Cardiac fibroblast (primary cell): ENCODE data around the gene EMC1.
A peak's percentile ranks its signal among the peaks of the same experiment; 100 is the strongest.
"Not testable (repeated sequence)": the region's sequence is repeated elsewhere in the genome, so short reads cannot be mapped to it uniquely, and the experiment has no call there.

Experiments used
- DNase-seq, 2 donors: peaks; one replicate each; pipeline versions ENCODE4 v3.0.0 to v3.0.0-alpha.2; 2010; ENCODE audit warnings: low read depth in 2 of 2
- H3K4me3 ChIP-seq, 2 donors: replicated peaks in 1 of 2; 1 replicate in 1 of 2; 2 replicates in 1 of 2; pipeline ENCODE4 v1.5.1; 2011; ENCODE audit warnings: low read depth in 2 of 2, low read length in 2 of 2, mild to moderate bottlenecking in 2 of 2, moderate library complexity in 1 of 2
- CTCF ChIP-seq: IDR thresholded peaks from one replicate; pipeline ENCODE4 v1.5.1; 2011; ENCODE audit warnings: low read depth, mild to moderate bottlenecking, low read length, inconsistent platforms

The EMC1 gene

GRCh38 chr1:19284881-19285280 is 33.6 kb upstream of the EMC1 start:
- no peak overlapping the region for H3K4me3 ChIP-seq
- DNase-seq: no peak
- TF ChIP-seq CTCF: no peak

- DNase-seq: no peak
- H3K4me3 ChIP-seq: no peak overlapping the region
- TF ChIP-seq CTCF: no peak
Measured at GRCh38 chr1:19283891-19284290, 32.6 kb upstream of the EMC1 start.

- no peak overlapping the region for H3K4me3 ChIP-seq
- no peak for TF ChIP-seq CTCF
- DNase-seq: no peak
Measured at GRCh38 chr1:19274636-19275035, 23.3 kb upstream of the EMC1 start.

GRCh38 chr1:19273844-19274531 is 22.7 kb upstream of the EMC1 start:
- peak in 1 of 2 donors; percentile 15 for DNase-seq
- peak overlapping the region in 1 of 2 donors; percentile 19 for H3K4me3 ChIP-seq

GRCh38 chr1:19273106-19273843 is 22.0 kb upstream of the EMC1 start:
- no peak for TF ChIP-seq CTCF
- H3K4me3 ChIP-seq: no peak overlapping the region
- no peak for DNase-seq

- TF ChIP-seq CTCF: no peak
- no peak for DNase-seq
- no peak overlapping the region for H3K4me3 ChIP-seq
Measured at GRCh38 chr1:19272064-19272463, 20.7 kb upstream of the EMC1 start.

- DNase-seq: not testable (repeated sequence)
Measured at GRCh38 chr1:19270343-19270730, 19.0 kb upstream of the EMC1 start.

GRCh38 chr1:19269427-19270342 is 18.4 kb upstream of the EMC1 start:
- DNase-seq: peak in 1 of 2 donors; percentile 28
- not testable (repeated sequence) for H3K4me3 ChIP-seq

More at GRCh38 chr1:19270343-19270730, 19.0 kb upstream of the EMC1 start:
- not testable (repeated sequence) for H3K4me3 ChIP-seq
